HepG2 (cell line): ENCODE measurements around the gene ETV6.

Experiments
- EP300 ChIP-seq, 3 experiments: sonication (generic) in 1 of 3; formaldehyde crosslinking in 1 of 3; IDR thresholded peaks; 2 replicates each; pipeline versions ENCODE4 v1.5.1 to v1.6.1; 2011 to 2020; ENCODE audit warnings: low read depth in 2 of 3, low read length in 2 of 3, borderline replicate concordance in 1 of 3, improper control_type of control experiment in 1 of 3, mild to moderate bottlenecking in 1 of 3, missing genetic modification reagents in 1 of 3, moderate library complexity in 1 of 3
- GPN1 ChIP-seq: sonication (generic); formaldehyde crosslinking; IDR thresholded peaks from 2 replicates; pipeline ENCODE4 v1.5.1; 2020; ENCODE audit warnings: missing genetic modification reagents, borderline replicate concordance

- no peak for TF ChIP-seq GPN1 (CRISPR knock-in tag)
- no peak for TF ChIP-seq EP300 (IDR thresholded peaks at IDR 0.05; ENCODE audit: low read depth in 2 of 2, low read length in 2 of 2)
- TF ChIP-seq EP300 (CRISPR knock-in tag; IDR thresholded peaks at IDR 0.05; ENCODE audit: borderline replicate concordance): no peak
Observed at GRCh38 chr12:11897923-11898322, 248.4 kb downstream of the ETV6 start.
